PC-9 (cell line): ENCODE measurements around the gene TRIML1. TPM values are rescaled to one million over a fixed set of nuclear protein-coding genes. Genes with fewer than 3 reads are reported as not detected.
A peak's percentile ranks its signal among the peaks of the same experiment; 100 is the strongest.
"Not testable (repeated sequence)": the region's sequence is repeated elsewhere in the genome, so short reads cannot be mapped to it uniquely, and the experiment has no call there.

Experiments
- BruUV-seq: library from RNA; stranded (reverse); fragments of 400-500 nt; replicated peaks from 2 replicates; lab custom pipeline; 2021; lab: Mats Ljungman, UMichigan
- CTCF ChIA-PET: fragments of 300-600 bp; sonication (Branson Sonifier 250); formaldehyde crosslinking; loops from one replicate; lab custom pipeline; 2022; ENCODE audit warnings: antibody characterized with exemption; lab: Charles Lee
- POLR2A ChIA-PET: fragments of 300-600 bp; sonication (Branson Sonifier 250); formaldehyde crosslinking; loops from one replicate; lab custom pipeline; 2022; ENCODE audit warnings: antibody characterized with exemption; ENCODE audit not compliant: unreplicated experiment; lab: Charles Lee
- DNase-seq, 2 experiments: peaks; one replicate each; pipeline versions ENCODE4 v3.0.0 to v3.0.0-alpha.2; 2015 to 2022; ENCODE audit warnings: mixed read lengths in 1 of 2
- H2AFZ ChIP-seq: fragments of 200-600 bp; sonication (generic); 2 replicates; pipeline ENCODE4 v1.8.1; 2017; ENCODE audit warnings: antibody characterized with exemption
- H3F3A ChIP-seq: fragments of 200-600 bp; sonication (generic); 2 replicates; pipeline ENCODE4 v1.8.1; 2017; ENCODE audit warnings: antibody characterized with exemption, mild to moderate bottlenecking, low read depth; ENCODE audit not compliant: insufficient read depth
- H3K27ac ChIP-seq: fragments of 200-600 bp; sonication (generic); 2 replicates; pipeline ENCODE4 v1.6.1; 2016; ENCODE audit warnings: mixed run types
- H3K27me3 ChIP-seq: fragments of 200-600 bp; sonication (generic); 2 replicates; pipeline ENCODE4 v1.6.1; 2016; ENCODE audit warnings: low read depth, mixed run types; ENCODE audit not compliant: insufficient read depth
- H3K36me3 ChIP-seq: fragments of 200-600 bp; sonication (generic); 2 replicates; pipeline ENCODE4 v1.6.1; 2016; ENCODE audit warnings: low read depth, mixed run types
- H3K4me1 ChIP-seq: fragments of 200-600 bp; sonication (generic); replicated peaks from 2 replicates; pipeline ENCODE4 v1.6.1; 2016; ENCODE audit warnings: mixed run types; ENCODE audit not compliant: insufficient read depth
- H3K4me2 ChIP-seq: fragments of 200-600 bp; sonication (generic); 2 replicates; pipeline ENCODE4 v1.6.1; 2017; ENCODE audit warnings: mixed run types
- H3K4me3 ChIP-seq: fragments of 200-600 bp; sonication (generic); 2 replicates; pipeline ENCODE4 v1.6.1; 2016; ENCODE audit warnings: mixed run types
- H3K79me2 ChIP-seq: fragments of 200-600 bp; sonication (generic); 2 replicates; pipeline ENCODE4 v1.6.1; 2017; ENCODE audit warnings: low read depth, mixed run types
- H3K9me2 ChIP-seq: fragments of 200-600 bp; sonication (generic); 2 replicates; pipeline ENCODE4 v1.8.1; 2017; ENCODE audit warnings: mild to moderate bottlenecking; ENCODE audit not compliant: insufficient read depth
- H3K9me3 ChIP-seq: fragments of 200-600 bp; sonication (generic); 2 replicates; pipeline ENCODE4 v1.8.1; 2016; ENCODE audit warnings: low read depth; ENCODE audit not compliant: insufficient read depth
- H4K20me1 ChIP-seq: fragments of 200-600 bp; sonication (generic); 2 replicates; pipeline ENCODE4 v1.8.1; 2017; ENCODE audit not compliant: insufficient read depth
- CTCF ChIP-seq: fragments of 200-600 bp; sonication (generic); conservative IDR thresholded peaks from 2 replicates; pipeline ENCODE4 v1.6.1; 2017; ENCODE audit warnings: mixed run types, antibody characterized with exemption, mild to moderate bottlenecking, moderate library complexity
- EZH2 ChIP-seq: fragments of 200-600 bp; sonication (generic); IDR thresholded peaks from 2 replicates; pipeline ENCODE4 v1.8.0; 2017; ENCODE audit warnings: antibody characterized with exemption, low read depth
- intact Hi-C: fragments of 100-400 bp; cut with micrococcal nuclease; formaldehyde crosslinking; loops from one replicate; pipeline ENCODE4 v1.10.0; 2022; ENCODE audit not compliant: unreplicated experiment
- total RNA-seq: library from RNA; stranded (reverse); gene quantifications from 2 replicates; pipeline ENCODE4 v1.2.3, GENCODE V29; 2021

The TRIML1 gene
- total RNA-seq, 1 experiment from 2014 or later = not detected

DNA sequence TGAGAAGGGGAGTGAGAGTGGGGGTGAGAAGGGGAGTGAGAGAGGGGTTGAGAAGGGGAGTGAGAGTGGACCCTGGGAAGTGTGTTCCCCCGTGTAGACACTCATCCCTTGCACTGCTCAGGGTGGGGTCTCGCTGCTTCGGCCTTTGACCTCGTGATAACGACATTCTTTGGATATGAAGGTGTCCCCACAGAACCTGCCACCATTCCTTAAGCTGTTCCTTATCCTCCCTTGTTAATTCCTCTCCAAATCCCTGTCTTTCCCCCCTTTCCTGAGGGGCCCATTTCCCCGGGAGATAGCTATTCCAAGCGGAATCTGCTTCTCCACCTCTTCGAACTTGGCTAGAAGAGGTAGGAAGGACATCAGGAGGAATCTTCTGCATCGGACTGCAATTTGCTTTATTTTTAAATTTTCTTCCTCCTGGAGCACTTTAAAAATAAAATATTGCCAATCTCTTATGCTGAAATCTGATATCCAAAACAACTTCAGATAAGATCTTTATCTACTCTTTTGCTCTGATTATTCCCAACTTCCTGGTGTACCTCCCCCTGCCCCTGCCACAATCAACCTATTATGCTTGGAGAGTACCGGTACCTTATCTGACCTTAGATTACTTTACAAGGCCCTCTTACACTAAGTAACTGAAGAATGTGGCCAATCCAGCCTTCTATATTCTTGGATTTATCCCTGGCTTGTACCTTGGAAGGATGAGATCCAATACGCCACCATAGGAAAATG, 15.6 kb downstream of the TRIML1 start:
- Histone ChIP-seq H3F3A (no peaks in the 10 kb centered on the region), H3K4me1 (no peaks in the 10 kb centered on the region), H3K9me2 (no peaks in the 10 kb centered on the region), H3K36me3 (no peaks in the 10 kb centered on the region), H3K4me3 (no peak overlapping the region), H2AFZ (no peak overlapping the region), H4K20me1 (no peaks in the 10 kb centered on the region), H3K27me3 (no peaks in the 10 kb centered on the region), H3K79me2 (no peaks in the 10 kb centered on the region), H3K9me3 (no peaks in the 10 kb centered on the region), H3K27ac (no peak overlapping the region), H3K4me2 (peak overlapping the region; percentile 10; the same call in 1 of the 2 replicates)
- BruUV-seq = no TSS peak
- ChIA-PET POLR2A (no interaction called here), CTCF (no interaction called here)
- intact Hi-C loops = no loop called here
- DNase-seq = peak in 1 of 2 experiments; percentile 47
- TF ChIP-seq CTCF (no peak), EZH2 (no peak)

- H3K36me3 ChIP-seq = no peaks in the 10 kb centered on the region
- H3K4me2 ChIP-seq = no peak overlapping the region
- H3K27me3 ChIP-seq = no peaks in the 10 kb centered on the region
- POLR2A ChIA-PET = no interaction called here
- no peaks in the 10 kb centered on the region for H3K9me2 ChIP-seq
- no peaks in the 10 kb centered on the region for H4K20me1 ChIP-seq
- TF ChIP-seq CTCF (no peak), EZH2 (no peak)
- no peaks in the 10 kb centered on the region for H3F3A ChIP-seq
- CTCF ChIA-PET = no interaction called here
- no peak overlapping the region for H3K27ac ChIP-seq
- no peak for DNase-seq
- no peak overlapping the region for H2AFZ ChIP-seq
- no peaks in the 10 kb centered on the region for H3K79me2 ChIP-seq
- H3K9me3 ChIP-seq = no peaks in the 10 kb centered on the region
- H3K4me3 ChIP-seq = no peak overlapping the region
- no TSS peak for BruUV-seq
- intact Hi-C loops = no loop called here
- H3K4me1 ChIP-seq = no peaks in the 10 kb centered on the region
Observed at GRCh38 chr4:188158336-188158735, 19.1 kb downstream of the TRIML1 start.

GRCh38 chr4:188159513-188160226, 20.4 kb downstream of the TRIML1 start:
- H3K9me3 ChIP-seq, H3K4me3 ChIP-seq, H3F3A ChIP-seq, DNase-seq, H3K4me1 ChIP-seq, H3K79me2 ChIP-seq, intact Hi-C loops, BruUV-seq, H3K27ac ChIP-seq, H4K20me1 ChIP-seq, H3K9me2 ChIP-seq, POLR2A ChIA-PET, H3K27me3 ChIP-seq, H3K36me3 ChIP-seq, CTCF ChIA-PET, H2AFZ ChIP-seq, H3K4me2 ChIP-seq: not testable (repeated sequence)
